ENCODE measurements around the gene MPL. TPM values are rescaled to one million over a fixed set of nuclear protein-coding genes. Genes with fewer than 3 reads are reported as not detected.

The MPL gene
- total RNA-seq, 8 experiments from 2014 or later, result 0.05 to 0.08 TPM; not detected in 6

DNA sequence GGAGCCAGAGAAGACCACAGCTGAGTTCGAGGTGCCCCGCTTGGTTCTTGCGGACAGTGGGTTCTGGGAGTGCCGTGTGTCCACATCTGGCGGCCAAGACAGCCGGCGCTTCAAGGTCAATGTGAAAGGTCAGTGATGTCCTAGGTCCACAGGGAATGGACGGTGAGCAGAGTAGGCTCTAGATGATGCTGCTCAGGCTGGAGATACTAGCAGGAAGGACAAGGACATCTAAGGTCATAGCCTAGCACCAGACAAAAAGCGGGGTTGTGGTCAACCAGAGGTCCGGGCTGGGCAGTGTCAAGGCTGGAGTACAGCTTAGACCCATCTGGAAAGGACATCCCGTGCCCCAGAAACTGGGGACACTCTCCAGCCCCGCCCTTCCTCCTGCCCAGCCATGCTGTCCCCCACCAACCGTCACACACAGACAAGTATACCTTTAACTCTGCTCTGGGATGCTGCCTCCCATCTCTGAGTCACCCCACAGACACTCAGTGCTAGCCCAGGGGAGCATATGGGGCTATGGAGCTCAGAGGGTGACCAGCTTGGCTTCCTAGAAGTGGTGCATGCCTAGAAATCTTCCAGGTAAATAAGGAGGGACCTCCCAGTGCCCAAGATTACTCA, 28.1 kb upstream of the MPL start:
- in situ Hi-C loops (cut with MboI; ENCODE audit: low pct_unique_long_range_greater_than_20kb in 2 of 9, low sequenced_read_pairs in 9 of 9, unreplicated experiment in 9 of 9), result no loop called here
- H3K27ac ChIP-seq, result no peak overlapping the region
- 70 to 100% (median 80%) methylated on average over 4 to 8 of the region's 13 CpGs; no CpG with 5 or more reads in 6 of the 10 experiments for WGBS, 10 experiments
- peaks cover 0 to under 1% of the 10 kb centered on the region in 2 donors for H3K4me1 ChIP-seq (replicated peaks in 1 of 2)
- H3K4me3 ChIP-seq, result no peak overlapping the region
- ATAC-seq (replicated peaks in 6 of 8), result peak in 1 of 8 experiments; percentile 19

DNA sequence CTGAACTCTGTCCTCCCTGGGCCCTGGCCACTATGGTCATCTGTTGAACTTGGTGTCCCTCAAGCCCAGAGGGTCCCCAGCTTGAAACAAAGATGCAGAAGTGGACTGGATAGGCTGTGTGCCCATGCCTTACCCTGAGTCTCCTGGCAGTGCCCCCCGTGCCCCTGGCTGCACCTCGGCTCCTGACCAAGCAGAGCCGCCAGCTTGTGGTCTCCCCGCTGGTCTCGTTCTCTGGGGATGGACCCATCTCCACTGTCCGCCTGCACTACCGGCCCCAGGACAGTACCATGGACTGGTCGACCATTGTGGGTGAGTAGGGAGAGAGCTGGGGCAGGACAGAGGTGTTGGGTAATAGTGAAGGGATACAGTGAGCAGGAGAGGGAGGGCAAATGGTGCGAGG, 26.1 kb upstream of the MPL start:
- Histone ChIP-seq H3K27ac (no peak overlapping the region), H3K4me3 (no peak overlapping the region), H3K4me1 (replicated peaks in 1 of 2) (no peaks in the 10 kb centered on the region)
- WGBS, 10 experiments, result 67 to 100% (median 89%) methylated on average over 1 to 5 of the region's 9 CpGs; no CpG with 5 or more reads in 5 of the 10 experiments
- no peak for ATAC-seq (replicated peaks in 6 of 8)
- in situ Hi-C loops (cut with MboI; ENCODE audit: low pct_unique_long_range_greater_than_20kb in 2 of 9, low sequenced_read_pairs in 9 of 9, unreplicated experiment in 9 of 9), result no loop called here

DNA sequence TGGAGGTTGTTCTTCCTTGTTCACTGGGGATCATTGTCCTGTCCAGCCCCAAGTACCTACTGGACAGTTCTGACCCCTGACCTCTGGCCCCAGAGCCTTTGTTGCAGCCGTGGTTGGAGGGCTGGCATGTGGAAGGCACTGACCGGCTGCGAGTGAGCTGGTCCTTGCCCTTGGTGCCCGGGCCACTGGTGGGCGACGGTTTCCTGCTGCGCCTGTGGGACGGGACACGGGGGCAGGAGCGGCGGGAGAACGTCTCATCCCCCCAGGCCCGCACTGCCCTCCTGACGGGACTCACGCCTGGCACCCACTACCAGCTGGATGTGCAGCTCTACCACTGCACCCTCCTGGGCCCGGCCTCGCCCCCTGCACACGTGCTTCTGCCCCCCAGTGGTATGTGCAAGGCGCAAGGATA, 25.4 kb upstream of the MPL start:
- ATAC-seq (replicated peaks in 6 of 8), result peak in 1 of 8 experiments; percentile 24
- in situ Hi-C loops (cut with MboI; ENCODE audit: low pct_unique_long_range_greater_than_20kb in 2 of 9, low sequenced_read_pairs in 9 of 9, unreplicated experiment in 9 of 9), result no loop called here

DNA sequence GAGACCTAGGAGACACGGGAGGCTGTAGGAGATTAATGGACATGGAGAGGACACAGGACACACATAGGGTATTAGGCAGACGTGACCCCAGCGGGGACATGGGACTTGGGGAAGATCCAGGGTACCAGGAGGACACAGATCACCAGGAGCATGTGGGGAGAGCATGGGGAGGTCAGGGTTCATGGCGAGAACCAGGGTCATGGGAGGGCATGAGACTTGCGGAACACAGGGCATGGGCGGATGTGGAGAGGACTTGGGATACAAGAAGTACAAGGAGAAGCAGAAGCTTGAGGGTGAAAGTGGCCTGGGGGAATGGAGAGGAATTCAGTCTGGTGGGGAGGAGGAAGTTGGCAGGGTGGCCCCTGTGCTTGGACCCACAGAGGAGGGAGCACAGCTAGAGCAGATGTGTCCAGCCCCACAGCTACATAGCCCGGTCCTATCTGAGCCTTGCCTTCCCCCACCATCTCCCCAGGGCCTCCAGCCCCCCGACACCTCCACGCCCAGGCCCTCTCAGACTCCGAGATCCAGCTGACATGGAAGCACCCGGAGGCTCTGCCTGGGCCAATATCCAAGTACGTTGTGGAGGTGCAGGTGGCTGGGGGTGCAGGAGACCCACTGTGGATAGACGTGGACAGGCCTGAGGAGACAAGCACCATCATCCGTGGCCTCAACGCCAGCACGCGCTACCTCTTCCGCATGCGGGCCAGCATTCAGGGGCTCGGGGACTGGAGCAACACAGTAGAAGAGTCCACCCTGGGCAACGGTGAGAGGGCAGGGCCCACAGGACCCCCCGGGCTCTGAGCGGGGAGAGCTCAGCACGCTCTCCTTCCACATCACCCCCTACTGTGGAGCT, 24.7 kb upstream of the MPL start:
- in situ Hi-C loops (cut with MboI; ENCODE audit: low pct_unique_long_range_greater_than_20kb in 2 of 9, low sequenced_read_pairs in 9 of 9, unreplicated experiment in 9 of 9), result no loop called here
- ATAC-seq (replicated peaks in 6 of 8), result no peak
- WGBS, 10 experiments, result 57 to 98% (median 89%) methylated on average over 1 to 9 of the region's 24 CpGs; no CpG with 5 or more reads in 3 of the 10 experiments

More for the DNA sequence above, 25.4 kb upstream of the MPL start:
- no peaks in the 10 kb centered on the region for H3K4me1 ChIP-seq (replicated peaks in 1 of 2)
- 75 to 87% (median 85%) methylated on average over 4 to 11 of the region's 19 CpGs; no CpG with 5 or more reads in 7 of the 10 experiments for WGBS, 10 experiments
- no peak overlapping the region for H3K27ac ChIP-seq
- H3K4me3 ChIP-seq, result no peak overlapping the region

DNA sequence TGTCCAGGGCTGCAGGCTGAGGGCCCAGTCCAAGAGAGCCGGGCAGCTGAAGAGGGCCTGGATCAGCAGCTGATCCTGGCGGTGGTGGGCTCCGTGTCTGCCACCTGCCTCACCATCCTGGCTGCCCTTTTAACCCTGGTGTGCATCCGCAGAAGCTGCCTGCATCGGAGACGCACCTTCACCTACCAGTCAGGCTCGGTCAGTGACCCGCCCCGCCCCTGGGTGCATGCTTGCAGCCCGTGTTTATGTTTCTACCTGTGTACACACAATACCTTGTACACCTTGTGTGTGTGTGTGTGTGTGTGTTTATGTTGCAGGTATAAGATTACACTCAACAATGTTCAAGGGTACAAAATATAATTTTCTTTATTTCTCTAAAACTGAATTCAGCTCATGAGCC, 23.8 kb upstream of the MPL start:
- ATAC-seq (replicated peaks in 6 of 8), result no peak
- in situ Hi-C loops (cut with MboI; ENCODE audit: low pct_unique_long_range_greater_than_20kb in 2 of 9, low sequenced_read_pairs in 9 of 9, unreplicated experiment in 9 of 9), result no loop called here
- H3K4me1 ChIP-seq (replicated peaks in 1 of 2), result no peaks in the 10 kb centered on the region
- no peak overlapping the region for H3K27ac ChIP-seq
- H3K4me3 ChIP-seq, result no peak overlapping the region
- WGBS, 10 experiments, result 20 to 100% (median 90%) methylated on average over 1 to 10 of the region's 10 CpGs; no CpG with 5 or more reads in 4 of the 10 experiments

More for the DNA sequence above, 24.7 kb upstream of the MPL start:
- no peak overlapping the region for H3K4me3 ChIP-seq
- H3K27ac ChIP-seq, result no peak overlapping the region
- no peaks in the 10 kb centered on the region for H3K4me1 ChIP-seq (replicated peaks in 1 of 2)

DNA sequence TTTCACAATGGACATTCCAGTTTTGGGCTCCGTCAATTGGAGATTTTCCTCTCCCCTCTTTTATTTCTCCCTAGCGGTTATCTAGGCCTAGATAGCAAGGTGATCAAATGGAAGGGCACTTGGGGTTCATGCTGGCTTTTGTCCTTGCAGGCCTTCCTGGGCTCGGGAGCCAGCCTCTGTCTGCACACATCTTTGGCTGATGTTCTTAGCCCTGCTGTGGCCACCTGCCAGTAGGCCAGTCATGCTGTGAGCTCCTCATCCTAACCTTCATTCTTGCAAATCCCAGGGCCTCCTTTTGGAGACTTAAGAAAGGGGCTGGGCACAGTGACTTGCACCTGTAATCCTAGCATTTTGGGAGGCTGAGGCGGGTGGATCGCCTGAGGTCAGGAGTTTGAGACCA, 23.4 kb upstream of the MPL start:
- no peak for ATAC-seq (replicated peaks in 6 of 8)
- in situ Hi-C loops (cut with MboI; ENCODE audit: low pct_unique_long_range_greater_than_20kb in 2 of 9, low sequenced_read_pairs in 9 of 9, unreplicated experiment in 9 of 9), result no loop called here
- WGBS, 10 experiments, result 38 to 100% (median 100%) methylated on average over 1 to 5 of the region's 5 CpGs; no CpG with 5 or more reads in 1 of the 10 experiments
- Histone ChIP-seq H3K27ac (no peak overlapping the region), H3K4me3 (no peak overlapping the region), H3K4me1 (replicated peaks in 1 of 2) (no peaks in the 10 kb centered on the region)

DNA sequence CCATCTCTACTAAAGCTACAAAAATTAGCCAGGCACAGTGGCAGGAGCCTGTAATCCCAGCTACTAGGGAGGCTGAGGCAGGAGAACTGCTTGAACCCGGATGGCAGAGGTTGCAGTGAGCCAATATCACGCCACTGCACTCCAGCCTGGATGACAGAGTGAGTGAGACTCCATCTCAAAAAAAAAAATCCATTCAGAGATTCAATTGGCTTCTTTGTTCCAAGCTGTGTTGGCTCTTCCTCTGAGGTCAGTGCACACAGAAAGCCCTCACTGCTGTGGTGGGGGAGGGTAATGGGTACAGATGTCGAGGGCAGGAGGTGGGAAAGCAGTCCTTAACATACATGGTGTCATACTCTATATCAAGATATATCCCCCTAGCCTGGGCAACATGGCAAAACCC, 22.1 kb upstream of the MPL start:
- H3K27ac ChIP-seq, result no peak overlapping the region
- H3K4me1 ChIP-seq (replicated peaks in 1 of 2), result no peaks in the 10 kb centered on the region
- in situ Hi-C loops (cut with MboI; ENCODE audit: low pct_unique_long_range_greater_than_20kb in 2 of 9, low sequenced_read_pairs in 9 of 9, unreplicated experiment in 9 of 9), result no loop called here
- H3K4me3 ChIP-seq, result no peak overlapping the region
- WGBS, 10 experiments, result 64 to 100% (median 83%) methylated on average over 1 to 3 of the region's 3 CpGs; no CpG with 5 or more reads in 5 of the 10 experiments
- ATAC-seq (replicated peaks in 6 of 8), result no peak

DNA sequence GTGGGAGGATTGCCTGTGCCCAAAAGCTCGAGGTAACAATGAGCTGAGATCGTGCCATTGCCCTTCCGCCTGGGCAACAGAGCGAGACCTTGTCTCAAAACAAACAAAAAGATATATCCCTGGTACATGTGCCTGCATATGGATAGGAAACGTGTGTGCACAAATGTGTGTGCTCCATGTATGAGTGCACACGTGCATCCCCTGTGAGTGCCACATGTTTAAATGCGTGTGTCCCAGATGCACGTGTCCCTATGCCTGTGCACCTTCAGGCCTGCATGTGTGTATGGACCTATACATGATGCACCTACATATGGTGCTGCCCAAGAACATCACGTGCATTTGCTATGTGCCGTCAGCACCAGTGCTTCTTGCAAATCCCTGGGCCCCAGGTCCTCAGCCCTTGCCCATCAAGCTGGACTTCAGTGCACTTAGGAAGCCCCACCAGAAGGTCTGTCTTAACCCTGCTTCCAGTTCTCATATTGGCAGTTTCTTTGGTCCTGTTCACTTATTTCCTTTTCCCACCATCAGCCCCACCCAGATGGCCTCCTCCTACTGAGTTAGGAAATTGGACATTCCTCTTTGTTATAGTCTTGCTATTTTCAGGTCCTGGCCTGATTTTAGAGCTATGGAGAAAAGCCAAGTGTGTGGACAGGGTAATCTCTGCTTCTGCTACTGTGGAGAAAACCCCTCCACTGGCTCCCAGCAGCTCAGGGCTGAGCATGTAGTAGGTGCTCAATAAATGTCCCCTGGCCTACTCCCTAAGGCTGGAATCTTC, 21.5 kb upstream of the MPL start:
- no peak for ATAC-seq (replicated peaks in 6 of 8)
- no peak overlapping the region for H3K27ac ChIP-seq
- H3K4me3 ChIP-seq, result no peak overlapping the region
- WGBS, 10 experiments, result 84 to 100% (median 96%) methylated on average over 1 to 8 of the region's 10 CpGs; no CpG with 5 or more reads in 3 of the 10 experiments
- in situ Hi-C loops (cut with MboI; ENCODE audit: low pct_unique_long_range_greater_than_20kb in 2 of 9, low sequenced_read_pairs in 9 of 9, unreplicated experiment in 9 of 9), result no loop called here
- H3K4me1 ChIP-seq (replicated peaks in 1 of 2), result no peaks in the 10 kb centered on the region

DNA sequence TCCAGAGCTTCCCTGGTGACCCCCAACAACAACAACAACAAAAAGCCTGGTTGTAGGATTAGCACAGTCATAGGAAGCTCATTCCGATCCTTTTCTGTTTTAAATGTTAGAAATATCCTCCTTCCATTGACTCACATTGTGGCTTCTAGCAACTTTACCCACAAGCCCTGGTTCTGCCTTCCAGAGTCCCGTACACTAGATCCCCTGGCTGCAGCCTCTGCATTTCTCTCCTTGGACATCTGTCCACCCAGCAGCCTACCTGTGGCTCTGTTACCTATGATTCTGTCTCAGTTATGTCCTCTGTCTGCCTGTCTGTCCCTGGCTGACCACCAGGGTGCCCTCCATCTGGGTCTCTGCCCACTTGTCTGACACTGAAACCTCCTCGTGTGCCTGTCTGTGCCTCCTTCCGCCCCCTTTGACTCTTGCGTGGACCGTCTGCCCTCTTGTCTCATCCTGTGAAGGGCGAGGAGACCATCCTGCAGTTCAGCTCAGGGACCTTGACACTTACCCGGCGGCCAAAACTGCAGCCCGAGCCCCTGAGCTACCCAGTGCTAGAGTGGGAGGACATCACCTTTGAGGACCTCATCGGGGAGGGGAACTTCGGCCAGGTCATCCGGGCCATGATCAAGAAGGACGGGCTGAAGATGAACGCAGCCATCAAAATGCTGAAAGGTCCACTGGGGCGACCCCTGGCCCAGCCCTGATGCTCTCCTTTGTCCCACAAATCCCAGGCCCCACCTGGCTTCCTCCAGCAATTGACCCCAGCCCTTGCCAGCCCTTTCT, 20.7 kb upstream of the MPL start:
- 40 to 91% (median 79%) methylated on average over 1 to 16 of the region's 16 CpGs; no CpG with 5 or more reads in 1 of the 10 experiments for WGBS, 10 experiments

DNA sequence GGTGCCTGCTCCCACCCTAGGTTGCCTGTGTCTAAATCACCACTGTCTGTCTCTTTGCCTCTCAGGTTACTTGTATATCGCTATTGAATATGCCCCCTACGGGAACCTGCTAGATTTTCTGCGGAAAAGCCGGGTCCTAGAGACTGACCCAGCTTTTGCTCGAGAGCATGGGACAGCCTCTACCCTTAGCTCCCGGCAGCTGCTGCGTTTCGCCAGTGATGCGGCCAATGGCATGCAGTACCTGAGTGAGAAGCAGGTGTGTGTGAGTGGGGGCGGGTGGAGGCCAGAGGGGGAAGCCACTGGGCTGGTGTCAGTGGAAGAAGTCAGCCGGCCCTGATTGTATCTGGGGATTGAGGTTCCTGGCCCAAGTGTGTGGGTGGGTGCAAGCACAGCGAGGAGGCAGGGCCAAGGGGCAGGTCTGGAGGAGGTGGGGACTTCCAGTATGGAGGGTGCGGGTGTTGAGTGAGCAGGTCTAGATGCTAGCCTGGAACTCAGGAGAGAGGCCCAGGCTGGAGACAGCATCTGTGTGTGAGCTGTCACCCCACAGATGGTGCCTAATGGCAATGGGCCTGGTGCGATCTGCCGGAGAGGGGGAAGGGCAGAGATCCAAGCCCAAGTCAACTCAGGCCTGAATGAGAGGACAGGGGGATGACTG, 19.7 kb upstream of the MPL start:
- peak in 5 of 8 experiments; percentile 28 to 81 (median 54) for ATAC-seq (replicated peaks in 6 of 8)
- Histone ChIP-seq H3K27ac (no peak overlapping the region), H3K4me1 (replicated peaks in 1 of 2) (no peaks in the 10 kb centered on the region), H3K4me3 (no peak overlapping the region)
- in situ Hi-C loops (cut with MboI; ENCODE audit: low pct_unique_long_range_greater_than_20kb in 2 of 9, low sequenced_read_pairs in 9 of 9, unreplicated experiment in 9 of 9), result no loop called here
- 40 to 100% (median 83%) methylated on average over 1 to 11 of the region's 15 CpGs; no CpG with 5 or more reads in 3 of the 10 experiments for WGBS, 10 experiments

More for the DNA sequence above, 20.7 kb upstream of the MPL start:
- no peak overlapping the region for H3K4me3 ChIP-seq
- in situ Hi-C loops (cut with MboI; ENCODE audit: low pct_unique_long_range_greater_than_20kb in 2 of 9, low sequenced_read_pairs in 9 of 9, unreplicated experiment in 9 of 9), result no loop called here
- no peak overlapping the region for H3K27ac ChIP-seq
- peak in 1 of 8 experiments; percentile 18 for ATAC-seq (replicated peaks in 6 of 8)
- no peaks in the 10 kb centered on the region for H3K4me1 ChIP-seq (replicated peaks in 1 of 2)

DNA sequence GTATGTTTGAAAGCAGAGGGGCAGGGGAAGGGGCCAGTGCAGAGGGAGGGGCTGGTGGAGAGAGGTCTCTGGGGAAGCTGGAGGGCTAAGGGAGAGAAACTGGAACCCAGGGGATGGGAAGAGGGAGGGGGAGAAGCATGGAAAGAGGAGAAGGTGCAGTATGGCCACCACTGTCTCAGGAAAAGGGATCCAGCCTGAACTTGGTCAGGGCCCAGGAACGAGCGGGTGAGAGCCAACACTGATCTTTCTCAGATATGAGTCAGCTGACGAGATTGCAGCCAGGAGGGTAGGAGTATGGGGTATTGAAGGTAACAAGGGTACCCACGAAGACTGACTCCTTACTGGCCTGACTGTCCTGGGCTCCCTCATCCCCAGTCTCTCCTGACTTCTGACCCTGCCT, 18.8 kb upstream of the MPL start:
- Histone ChIP-seq H3K4me3 (no peak overlapping the region), H3K27ac (no peak overlapping the region), H3K4me1 (replicated peaks in 1 of 2) (no peaks in the 10 kb centered on the region)
- ATAC-seq (replicated peaks in 6 of 8), result no peak
- in situ Hi-C loops (cut with MboI; ENCODE audit: low pct_unique_long_range_greater_than_20kb in 2 of 9, low sequenced_read_pairs in 9 of 9, unreplicated experiment in 9 of 9), result no loop called here
- WGBS, 10 experiments, result 0 to 100% (median 87%) methylated on average over 1 to 3 of the region's 4 CpGs; no CpG with 5 or more reads in 7 of the 10 experiments

DNA sequence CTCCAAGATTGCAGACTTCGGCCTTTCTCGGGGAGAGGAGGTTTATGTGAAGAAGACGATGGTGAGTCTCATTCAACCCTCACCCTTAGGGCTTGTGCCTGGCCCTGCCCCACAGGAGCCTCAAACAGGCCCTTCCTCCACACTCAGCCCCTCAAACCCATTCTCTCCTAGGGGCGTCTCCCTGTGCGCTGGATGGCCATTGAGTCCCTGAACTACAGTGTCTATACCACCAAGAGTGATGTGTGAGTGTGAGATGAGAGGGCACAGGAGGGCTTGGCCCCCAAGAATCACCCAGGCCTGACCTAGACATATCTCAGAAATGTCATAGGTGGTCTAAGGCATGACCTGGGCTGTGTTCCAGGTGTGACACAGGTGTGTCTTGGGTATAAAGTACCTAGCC, 18.3 kb upstream of the MPL start:
- 80 to 100% (median 100%) methylated on average over 1 to 4 of the region's 5 CpGs; no CpG with 5 or more reads in 5 of the 10 experiments for WGBS, 10 experiments
- in situ Hi-C loops (cut with MboI; ENCODE audit: low pct_unique_long_range_greater_than_20kb in 2 of 9, low sequenced_read_pairs in 9 of 9, unreplicated experiment in 9 of 9), result no loop called here
- no peak for ATAC-seq (replicated peaks in 6 of 8)
- H3K4me3 ChIP-seq, result no peak overlapping the region
- no peaks in the 10 kb centered on the region for H3K4me1 ChIP-seq (replicated peaks in 1 of 2)
- no peak overlapping the region for H3K27ac ChIP-seq

Measured in motor neuron (in vitro differentiated cells).